Activated naive CD4-positive, alpha-beta T cell treated with Interleukin-2 at 50 U/mL for 16 hours (primary cell): ENCODE results near the gene RIC8B.

Experiments used
- DNase-seq: peaks from one replicate; pipeline ENCODE4 v3.0.0-alpha.2; 2020

RIC8B gene

GRCh38 chr12:106870116-106870515, 95.6 kb downstream of the RIC8B start:
- DNase-seq: no peak

GRCh38 chr12:106871477-106871876, 97.0 kb downstream of the RIC8B start:
- no peak for DNase-seq

- DNase-seq: no peak
These were observed 99.5 kb downstream of the RIC8B start for GRCh38 chr12:106873983-106874382.

GRCh38 chr12:106878804-106879203, 104.3 kb downstream of the RIC8B start:
- DNase-seq: no peak

GRCh38 chr12:106879612-106880011, 105.1 kb downstream of the RIC8B start:
- no peak for DNase-seq

- no peak for DNase-seq
These were observed 108.9 kb downstream of the RIC8B start for GRCh38 chr12:106883426-106883825.

GRCh38 chr12:106885026-106885425, 110.5 kb downstream of the RIC8B start:
- no peak for DNase-seq

GRCh38 chr12:106885541-106886249, 111.2 kb downstream of the RIC8B start:
- DNase-seq: no peak

GRCh38 chr12:106886932-106887331, 112.5 kb downstream of the RIC8B start:
- no peak for DNase-seq

GRCh38 chr12:106888348-106888970, 114.0 kb downstream of the RIC8B start:
- DNase-seq: no peak

GRCh38 chr12:106889326-106889725, 114.8 kb downstream of the RIC8B start:
- no peak for DNase-seq

- no peak for DNase-seq
These were observed 115.6 kb downstream of the RIC8B start for GRCh38 chr12:106889950-106890626.

GRCh38 chr12:106892075-106892474, 117.6 kb downstream of the RIC8B start:
- no peak for DNase-seq

GRCh38 chr12:106893451-106893850, 119.0 kb downstream of the RIC8B start:
- DNase-seq: no peak

- DNase-seq: no peak
These were observed 120.3 kb downstream of the RIC8B start for GRCh38 chr12:106894774-106895173.

- no peak for DNase-seq
These were observed 122.1 kb downstream of the RIC8B start for GRCh38 chr12:106896603-106897002.

- no peak for DNase-seq
These were observed 122.6 kb downstream of the RIC8B start for GRCh38 chr12:106897082-106897481.

- no peak for DNase-seq
These were observed 123.8 kb downstream of the RIC8B start for GRCh38 chr12:106897981-106898901.

GRCh38 chr12:106900554-106900953, 126.1 kb downstream of the RIC8B start:
- DNase-seq: no peak

GRCh38 chr12:106901276-106901675, 126.8 kb downstream of the RIC8B start:
- DNase-seq: no peak

- DNase-seq: no peak
These were observed 127.6 kb downstream of the RIC8B start for GRCh38 chr12:106902053-106902452.

- DNase-seq: peak; percentile 79
These were observed 128.9 kb downstream of the RIC8B start for GRCh38 chr12:106903241-106903945.
